Stimulated activated naive CD4-positive, alpha-beta T cell (primary cell): Measurements from ENCODE around the gene ATP6V1F.

ENCODE experiments used
- DNase-seq, 6 experiments: peaks; one replicate each; lab custom pipeline; 2025; lab: John Stamatoyannopoulos, UW

The ATP6V1F gene

DNA sequence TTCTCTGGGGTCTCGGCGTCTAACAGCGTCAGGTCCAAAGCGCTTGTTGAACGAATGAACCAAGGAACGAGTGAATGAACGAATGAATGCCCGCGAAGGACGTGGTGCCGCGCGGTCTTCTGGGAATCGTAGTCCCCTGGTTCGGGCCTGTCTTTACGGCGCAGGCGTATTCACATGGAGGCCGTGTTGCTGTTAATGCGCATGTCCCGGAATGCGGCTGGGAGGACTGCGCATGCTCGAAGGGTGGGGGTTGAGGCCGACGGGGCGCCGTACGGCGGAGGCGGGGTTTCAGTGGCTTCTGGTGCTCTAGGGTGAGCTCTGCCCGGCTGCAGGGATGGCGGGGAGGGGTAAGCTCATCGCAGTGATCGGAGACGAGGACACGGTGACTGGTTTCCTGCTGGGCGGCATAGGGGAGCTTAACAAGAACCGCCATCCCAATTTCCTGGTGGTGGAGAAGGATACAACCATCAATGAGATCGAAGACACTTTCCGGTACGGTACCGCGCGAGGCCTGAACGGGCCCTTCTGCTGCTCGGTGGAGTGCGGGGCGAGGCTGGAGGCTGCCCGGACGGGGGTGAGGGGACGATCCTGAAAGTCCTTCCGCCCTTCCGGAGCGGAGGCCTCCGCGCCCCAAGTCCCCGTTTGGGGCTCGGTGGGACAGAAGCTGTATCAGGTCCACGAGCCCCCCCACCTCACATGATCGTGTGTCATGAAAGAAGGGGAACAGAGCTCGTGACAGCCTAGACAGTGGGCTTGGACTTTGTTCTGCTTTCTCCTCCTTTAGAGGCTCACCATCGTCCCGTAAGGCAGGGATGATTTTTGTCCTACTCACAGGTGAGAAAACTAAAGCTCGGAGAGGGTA, at the start of gene ATP6V1F:
TSS of gene ATP6V1F (plus strand) at position 286 of the 862 bp plus-strand sequence. CDS start at position 335, 49 bp downstream.
- peak; percentile 97 to 99 (median 98) for DNase-seq

GRCh38 chr7:128814499-128814898, 48.2 kb upstream of the ATP6V1F start:
- no peak for DNase-seq

- DNase-seq, result no peak
Measured at GRCh38 chr7:128815289-128815942, 47.2 kb upstream of the ATP6V1F start.

DNA sequence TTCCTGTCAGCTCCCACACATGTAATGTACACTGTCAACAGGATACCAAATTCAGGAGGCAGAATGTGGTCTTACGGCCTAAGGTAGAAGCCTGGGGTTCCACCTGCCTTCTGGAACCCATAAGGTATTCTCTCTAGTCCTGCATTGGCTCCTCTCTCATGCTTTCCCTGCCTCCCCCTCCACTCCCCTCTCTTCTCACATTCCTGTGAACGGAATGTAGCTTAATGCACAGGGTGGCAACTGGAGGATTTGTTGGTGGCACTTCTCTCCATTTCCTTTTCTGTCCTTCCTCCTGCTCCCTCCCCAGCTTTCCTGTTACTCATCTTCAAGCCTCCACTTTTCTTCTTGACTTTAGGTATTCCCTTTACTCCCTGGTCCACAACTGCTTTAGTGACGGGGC, 44.0 kb upstream of the ATP6V1F start:
- no peak for DNase-seq

DNA sequence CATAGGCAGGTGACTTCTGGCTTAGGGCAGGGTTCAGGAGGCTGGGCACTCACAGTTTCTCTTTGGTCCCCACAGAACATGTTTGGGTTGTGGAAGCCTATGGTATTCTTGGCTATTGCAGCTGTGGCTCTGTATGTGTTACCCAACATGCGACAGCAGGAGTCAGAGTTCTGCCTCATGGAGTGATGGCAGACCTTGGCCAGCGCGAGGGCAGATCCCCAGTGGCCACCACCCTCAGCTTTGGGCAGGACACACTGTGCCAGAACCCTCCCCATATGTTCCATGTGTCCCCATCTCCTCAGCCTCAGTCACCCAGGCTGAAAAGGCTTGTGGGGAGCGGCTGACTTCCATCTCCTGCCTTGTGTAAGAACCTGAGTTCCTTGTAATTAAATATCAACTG, 40.9 kb upstream of the ATP6V1F start:
- DNase-seq, result no peak

- no peak for DNase-seq
Measured at GRCh38 chr7:128826512-128826911, 36.1 kb upstream of the ATP6V1F start.

GRCh38 chr7:128826916-128827247, 35.8 kb upstream of the ATP6V1F start:
- DNase-seq, result no peak

DNA sequence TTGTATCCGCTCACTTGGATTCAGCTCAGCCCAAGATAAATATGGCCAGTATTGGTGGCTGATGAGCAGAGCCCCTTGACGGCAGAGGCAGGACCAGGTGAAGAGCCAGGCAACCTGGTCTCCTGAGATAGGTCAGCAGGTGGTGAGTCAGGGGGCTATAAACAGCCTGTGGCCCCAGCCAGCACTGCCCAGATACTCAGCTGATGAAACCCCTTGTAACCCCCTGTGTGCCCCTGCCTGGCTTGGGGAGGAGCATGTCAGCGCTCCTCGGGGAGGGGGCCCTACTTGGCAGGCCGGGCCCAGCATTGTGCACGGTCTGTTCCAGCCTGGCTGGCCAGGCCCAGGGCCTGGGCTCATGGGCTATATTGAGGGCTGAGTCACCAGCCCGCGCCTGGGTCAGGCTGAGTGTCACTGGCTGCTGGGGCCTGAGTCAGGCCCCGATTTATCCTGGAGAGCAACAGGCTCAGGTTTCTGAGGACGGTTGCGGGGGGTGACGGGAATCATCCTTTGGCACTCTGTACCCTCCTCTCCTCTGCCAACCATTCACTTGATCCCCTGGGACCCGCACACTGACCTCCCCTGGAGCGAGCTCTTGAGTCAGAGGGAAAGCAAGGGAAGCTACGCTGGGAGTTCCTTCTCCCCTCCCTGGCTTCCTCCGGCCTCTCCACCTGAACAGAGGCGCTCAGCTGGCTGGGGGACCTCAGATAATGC, 35.3 kb upstream of the ATP6V1F start:
- no peak for DNase-seq

DNA sequence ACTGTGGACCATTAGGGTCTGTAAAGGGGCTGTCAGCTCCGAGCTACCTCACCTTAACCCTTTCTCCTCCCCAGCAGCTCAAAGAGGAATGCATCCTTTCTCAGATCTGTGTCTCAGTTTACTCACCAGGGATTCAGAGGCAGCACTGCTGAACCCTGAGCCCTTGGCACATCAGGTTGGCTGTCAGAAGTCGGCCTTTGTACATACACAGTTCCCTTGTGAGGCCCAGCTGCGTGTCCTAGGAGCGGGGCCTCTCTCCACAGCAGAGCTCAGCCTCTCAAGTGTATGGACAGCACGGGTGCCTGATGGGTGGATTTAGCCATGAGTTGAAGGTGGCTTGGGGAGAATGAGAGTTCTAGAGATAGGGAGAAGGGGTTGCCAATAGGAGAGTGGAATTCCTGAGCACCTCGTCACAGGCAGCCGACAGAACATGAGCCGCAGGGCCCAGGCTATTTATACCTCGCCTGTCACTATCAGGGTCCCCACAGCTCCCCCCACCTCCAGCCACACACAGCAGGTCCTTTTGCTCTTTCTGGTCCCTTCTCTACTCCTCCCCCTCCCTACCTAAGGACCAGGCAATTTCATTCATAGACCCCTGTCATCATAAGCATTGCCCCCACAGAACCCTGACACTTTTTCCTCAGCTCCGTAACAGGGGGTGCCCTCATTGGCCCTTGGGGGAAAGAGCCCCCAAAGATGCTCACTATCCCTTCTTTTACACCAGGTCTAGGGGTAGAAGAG, 34.5 kb upstream of the ATP6V1F start:
- no peak for DNase-seq

DNA sequence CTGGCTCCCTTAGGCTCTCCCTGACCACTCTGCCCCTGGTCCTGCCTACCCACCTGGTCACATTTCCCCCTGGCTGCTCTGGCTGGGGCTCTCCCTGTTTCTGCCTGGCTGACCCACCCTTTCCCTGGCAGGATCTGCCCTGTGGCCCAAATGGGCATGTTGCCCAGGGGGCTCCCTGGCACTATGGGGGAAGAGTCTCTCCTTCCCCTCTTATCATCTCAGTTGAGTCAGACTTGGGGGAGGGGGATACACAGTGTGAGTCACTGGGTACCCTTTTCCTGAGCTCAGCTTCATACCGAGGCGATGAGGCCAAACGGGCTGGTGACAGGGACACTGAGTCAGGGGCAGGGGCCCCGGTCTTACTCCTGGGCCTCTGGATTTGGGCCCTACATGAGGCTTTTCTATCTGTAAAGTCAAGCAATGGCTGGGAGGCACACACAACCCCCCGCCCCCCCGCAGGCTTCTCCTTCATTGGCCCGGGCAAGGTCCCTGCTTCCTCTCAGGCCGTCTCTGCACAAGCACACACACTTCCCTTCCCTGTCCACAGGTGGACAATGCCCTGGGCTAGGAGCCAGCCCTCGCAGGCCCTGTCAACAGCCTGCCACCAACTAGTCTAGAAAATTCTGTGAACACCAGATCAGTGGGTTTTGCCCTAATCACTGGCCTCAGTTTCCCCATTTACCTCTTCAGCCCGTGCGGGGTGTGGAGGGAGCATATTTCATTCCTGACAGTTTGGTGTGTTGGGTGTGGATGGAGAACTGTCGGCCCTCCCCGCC, 33.1 kb upstream of the ATP6V1F start:
- no peak for DNase-seq

- DNase-seq, result peak in 4 of 6 experiments; percentile 16 to 49 (median 24)
Measured at GRCh38 chr7:128830231-128831177, 32.2 kb upstream of the ATP6V1F start, which contains the start of gene FLNC. TSS of gene FLNC (plus strand) at chr7:128830406. CDS start at chr7:128830638, 232 bp downstream.

DNA sequence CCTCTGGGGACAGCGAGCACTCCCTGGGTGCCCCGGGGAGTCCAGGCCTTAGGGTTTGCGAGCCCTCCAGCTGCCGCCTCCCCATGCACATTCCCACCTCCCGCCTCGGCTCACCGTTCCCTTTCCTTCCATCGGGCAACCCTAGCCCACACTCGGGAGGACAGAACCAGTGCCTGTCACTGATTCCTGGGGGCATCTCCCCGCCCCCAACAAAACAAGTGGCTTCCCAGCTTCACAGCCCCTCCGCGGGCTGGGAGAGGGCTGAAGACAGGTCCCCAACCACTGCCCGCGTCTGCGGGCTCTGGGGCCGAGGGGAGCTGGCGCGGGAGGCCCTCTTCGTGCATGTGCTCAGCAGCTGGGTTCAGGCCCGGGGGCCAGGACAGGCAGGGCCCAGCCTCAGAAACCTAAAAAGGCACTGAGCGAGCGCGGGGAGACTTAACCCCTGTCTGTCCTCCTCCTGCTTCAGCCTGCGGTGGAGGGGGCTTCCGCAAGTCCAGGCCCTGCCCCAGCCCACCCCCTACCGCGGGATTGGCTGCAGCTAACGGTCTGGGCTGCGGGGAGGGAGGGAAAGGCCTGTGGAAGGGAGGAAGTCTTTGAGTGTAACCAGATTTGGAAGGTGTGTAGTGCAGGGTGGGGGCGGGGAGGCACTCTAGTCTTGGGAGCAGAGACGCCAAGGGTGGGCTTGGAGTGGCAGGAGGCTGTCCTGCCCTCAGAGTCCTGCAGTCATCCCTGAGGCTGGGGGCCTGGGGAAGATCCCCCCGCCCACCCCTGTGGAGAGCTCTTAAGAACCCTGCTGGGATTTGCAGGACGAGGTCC, 31.3 kb upstream of the ATP6V1F start:
- peak in 3 of 6 experiments; percentile 24 to 42 (median 41) for DNase-seq

- DNase-seq, result no peak
Measured at GRCh38 chr7:128831994-128832879, 30.4 kb upstream of the ATP6V1F start.

DNA sequence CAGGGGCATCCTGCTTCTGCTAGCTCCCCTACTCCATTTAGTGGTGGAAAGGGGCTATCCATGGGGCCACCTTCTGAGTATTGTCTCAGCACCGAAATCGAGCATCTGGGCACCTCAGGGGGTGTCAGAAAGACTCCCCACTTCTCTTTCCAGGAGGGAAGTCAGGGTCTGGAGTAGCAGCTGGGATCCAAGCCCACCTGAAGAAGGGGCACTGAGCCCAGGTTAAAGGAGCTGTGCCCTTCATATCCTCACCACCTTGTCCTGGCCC, 29.8 kb upstream of the ATP6V1F start:
- no peak for DNase-seq

DNA sequence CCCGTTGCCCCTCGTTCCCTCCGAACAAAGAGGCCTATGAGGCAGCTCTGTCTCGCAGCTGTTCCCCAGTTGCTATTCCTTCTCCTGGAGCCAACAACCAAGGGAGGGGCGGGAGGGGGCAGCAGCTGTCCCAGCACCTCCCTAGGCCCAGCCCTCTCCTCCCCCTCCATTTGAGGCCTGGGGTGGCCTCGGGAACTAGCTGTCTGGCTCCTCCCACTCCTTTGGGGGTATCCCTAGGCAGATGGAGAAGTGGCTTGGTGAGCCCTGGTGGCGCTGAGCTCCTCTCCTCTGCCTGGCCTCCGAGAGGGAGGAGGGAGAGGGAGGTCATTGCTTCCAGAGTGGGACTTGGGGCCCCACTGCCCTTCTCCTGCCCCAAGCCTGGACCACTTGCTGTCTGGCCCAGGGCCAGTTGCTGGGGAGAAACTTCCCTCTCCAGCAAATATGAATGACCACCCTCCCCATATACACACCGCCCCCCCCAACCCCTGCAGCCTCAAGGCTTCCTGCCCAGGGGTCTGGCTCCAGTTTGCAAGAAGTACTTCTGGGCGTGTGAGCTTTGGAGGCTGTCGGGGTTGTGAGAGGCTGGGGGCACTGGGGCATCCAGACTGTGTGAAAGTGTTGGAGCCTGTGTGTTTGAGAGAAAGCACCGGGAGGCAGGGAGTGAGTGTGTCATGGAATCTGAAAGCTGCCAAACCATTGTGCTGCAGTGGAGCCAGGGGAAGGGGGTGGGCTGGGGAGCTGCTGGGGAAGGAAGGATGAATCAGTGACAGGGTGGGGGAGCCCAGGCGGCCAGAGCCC, 29.3 kb upstream of the ATP6V1F start:
- DNase-seq, result no peak

DNA sequence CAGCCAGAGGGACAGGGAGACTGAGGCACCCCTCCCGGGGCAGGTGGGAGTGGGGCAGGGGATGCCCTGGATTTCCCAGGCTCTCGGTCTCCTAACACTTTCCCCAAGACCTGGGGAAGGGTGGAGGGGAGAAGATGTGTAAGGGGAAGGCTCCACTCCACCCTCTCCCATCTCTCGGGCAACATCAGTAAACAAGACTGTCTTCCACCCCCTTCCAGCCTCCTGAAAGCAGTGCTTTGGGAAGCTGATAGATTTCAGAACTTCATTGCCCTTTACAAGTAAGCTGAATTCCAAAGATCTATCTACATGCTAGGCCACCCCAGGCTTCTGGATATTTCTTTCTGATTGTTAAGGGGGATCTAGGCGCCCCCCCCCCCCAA, 28.7 kb upstream of the ATP6V1F start:
- no peak for DNase-seq

- no peak for DNase-seq
Measured at GRCh38 chr7:128835231-128835751, 27.4 kb upstream of the ATP6V1F start.
